HepG2 (cell line): Measurements from ENCODE around the gene RSPH10B. TPM values are rescaled to one million over a fixed set of nuclear protein-coding genes. Genes with fewer than 3 reads are reported as not detected.

Experiments
- CENPT ChIP-seq: sonication (generic); formaldehyde crosslinking; IDR thresholded peaks from 2 replicates; pipeline ENCODE4 v1.8.0; 2022; ENCODE audit warnings: low read depth, mild to moderate bottlenecking, moderate library complexity, missing genetic modification reagents
- HBP1 ChIP-seq: IDR thresholded peaks from 2 replicates; pipeline ENCODE4 v1.6.1; 2016; ENCODE audit warnings: low read depth, control low read depth
- JUNB ChIP-seq: sonication (generic); formaldehyde crosslinking; IDR thresholded peaks from 2 replicates; pipeline ENCODE4 v1.8.0; 2022; ENCODE audit warnings: missing genetic modification reagents, mild to moderate bottlenecking, borderline replicate concordance
- KLF11 ChIP-seq: IDR thresholded peaks from 2 replicates; pipeline ENCODE4 v1.6.1; 2016; ENCODE audit warnings: missing compliant biosample characterization
- LRRFIP1 ChIP-seq: sonication (generic); formaldehyde crosslinking; conservative IDR thresholded peaks from 2 replicates; pipeline ENCODE4 v1.4.0; 2020; ENCODE audit warnings: missing genetic modification reagents
- MED13 ChIP-seq: sonication (generic); formaldehyde crosslinking; IDR thresholded peaks from 2 replicates; pipeline ENCODE4 v1.5.0; 2020; ENCODE audit warnings: missing genetic modification reagents
- MTF1 ChIP-seq: sonication (generic); formaldehyde crosslinking; IDR thresholded peaks from 2 replicates; pipeline ENCODE4 v1.5.0; 2020; ENCODE audit warnings: missing genetic modification reagents
- PHB2 ChIP-seq: fragments of 450-650 bp; IDR thresholded peaks from 2 replicates; pipeline ENCODE4 v1.6.1; 2018; ENCODE audit not compliant: partially characterized antibody
- PHF8 ChIP-seq: sonication (generic); formaldehyde crosslinking; IDR thresholded peaks from 2 replicates; pipeline ENCODE4 v1.5.0; 2020; ENCODE audit warnings: missing genetic modification reagents
- REL ChIP-seq: sonication (generic); formaldehyde crosslinking; conservative IDR thresholded peaks from 2 replicates; pipeline ENCODE4 v1.8.0; 2022; ENCODE audit warnings: mild to moderate bottlenecking, missing genetic modification reagents, moderate library complexity
- RFXANK ChIP-seq: IDR thresholded peaks from 2 replicates; pipeline ENCODE4 v1.6.1; 2016
- SRSF9 ChIP-seq: fragments of 200-400 bp; formaldehyde crosslinking; IDR thresholded peaks from 2 replicates; pipeline ENCODE4 v1.6.1; 2018; ENCODE audit warnings: borderline replicate concordance, mild to moderate bottlenecking, low read depth, low read length; ENCODE audit not compliant: insufficient read depth, poor library complexity, severe bottlenecking
- TBP ChIP-seq: sonication (generic); formaldehyde crosslinking; IDR thresholded peaks from 2 replicates; pipeline ENCODE4 v1.5.0; 2020; ENCODE audit warnings: missing genetic modification reagents
- TEF ChIP-seq: sonication (generic); formaldehyde crosslinking; IDR thresholded peaks from 2 replicates; pipeline ENCODE4 v1.5.0; 2020; ENCODE audit warnings: missing genetic modification reagents
- ZC3H4 ChIP-seq: sonication (generic); formaldehyde crosslinking; IDR thresholded peaks from 2 replicates; pipeline ENCODE4 v1.4.0; 2020; ENCODE audit warnings: missing genetic modification reagents, borderline replicate concordance
- ZNF17 ChIP-seq: sonication (generic); formaldehyde crosslinking; IDR thresholded peaks from 2 replicates; pipeline ENCODE4 v1.5.0; 2020; ENCODE audit warnings: mild to moderate bottlenecking, missing genetic modification reagents
- ZNF362 ChIP-seq: sonication (generic); formaldehyde crosslinking; IDR thresholded peaks from 2 replicates; pipeline ENCODE4 v1.4.0; 2020; ENCODE audit warnings: missing genetic modification reagents, mild to moderate bottlenecking, borderline replicate concordance
- ZNF460 ChIP-seq: sonication (generic); formaldehyde crosslinking; IDR thresholded peaks from 2 replicates; pipeline ENCODE4 v1.5.1; 2020; ENCODE audit warnings: missing genetic modification reagents, mild to moderate bottlenecking, borderline replicate concordance
- ZNF484 ChIP-seq: sonication (generic); formaldehyde crosslinking; IDR thresholded peaks from 2 replicates; pipeline ENCODE4 v1.5.1; 2020; ENCODE audit warnings: mild to moderate bottlenecking, low read depth, missing genetic modification reagents, borderline replicate concordance
- ZNF713 ChIP-seq: sonication (generic); formaldehyde crosslinking; IDR thresholded peaks from 2 replicates; pipeline ENCODE4 v1.4.0; 2020; ENCODE audit warnings: mild to moderate bottlenecking, missing genetic modification reagents
- ZSCAN29 ChIP-seq: sonication (generic); formaldehyde crosslinking; conservative IDR thresholded peaks from 2 replicates; pipeline ENCODE4 v1.4.0; 2020; ENCODE audit warnings: mild to moderate bottlenecking, missing genetic modification reagents
- polyA plus RNA-seq, 8 experiments: library from polyadenylated mRNA; depleted of rRNA in 3 of 8; stranded (reverse) in 7 of 8; unstranded in 1 of 8; fragments of >200 nt; fragmentation: Illumina TruSeq in 4 of 8; extraction: Trizol in 4 of 8; gene quantifications; 2 replicates each; pipeline versions ENCODE4 v1.2.1 to v1.2.3, GENCODE V29; 2011 to 2016; ENCODE audit warnings: low read depth in 4 of 8, missing spikeins in 1 of 8, mixed read lengths in 1 of 8; ENCODE audit not compliant: insufficient read depth in 1 of 8
- total RNA-seq, 5 experiments: library from RNA; depleted of rRNA; stranded (reverse); fragments of >200 nt; fragmentation: Illumina TruSeq; extraction: Trizol; gene quantifications; 2 replicates each; pipeline ENCODE4 v1.2.3, GENCODE V29; 2016; ENCODE audit warnings: low read depth in 1 of 5

The RSPH10B gene
- total and polyA plus RNA-seq, 2 of the 13 experiments (the other 11 are each of a cell fraction or from before 2014, with no cell fraction given) = not detected

- TF ChIP-seq ZNF17 (CRISPR knock-in tag) = peak; percentile 72; the same call in 1 of the 2 replicates
- TF ChIP-seq TEF (CRISPR knock-in tag) = peak; percentile 84
- TF ChIP-seq KLF11 = peak; percentile 98
- peak; percentile 98 for TF ChIP-seq PHF8 (CRISPR knock-in tag)
- peak; percentile 26; the same call in 1 of the 2 replicates for TF ChIP-seq ZNF362 (CRISPR knock-in tag)
- TF ChIP-seq ZSCAN29 = peak; percentile 68
- peak; percentile 97 for TF ChIP-seq MTF1 (CRISPR knock-in tag)
- no peak for TF ChIP-seq PHB2
- peak; percentile 78; the same call in 1 of the 2 replicates for TF ChIP-seq ZNF460
- peak; percentile 90; the same call in 1 of the 2 replicates for TF ChIP-seq HBP1 (CRISPR knock-in tag)
- TF ChIP-seq ZNF484 (CRISPR knock-in tag) = peak; percentile 93; the same call in 1 of the 2 replicates
- peak; percentile 89; the same call in 1 of the 2 replicates for TF ChIP-seq JUNB (CRISPR knock-in tag)
- TF ChIP-seq ZNF713 = peak; percentile 98; the same call in 1 of the 2 replicates
- TF ChIP-seq TBP (CRISPR knock-in tag) = 0 out of 2 replicates have a peak, but pooled peaks have one; percentile 77
- TF ChIP-seq LRRFIP1 = peak; percentile 93
- peak; percentile 96 for TF ChIP-seq RFXANK (CRISPR knock-in tag)
- TF ChIP-seq SRSF9 = no peak
- TF ChIP-seq REL (CRISPR knock-in tag) = peak; percentile 99
- TF ChIP-seq CENPT (CRISPR knock-in tag) = peak; percentile 99
- TF ChIP-seq ZC3H4 = no peak; the same call in 1 of the 2 replicates
- peak; percentile 93 for TF ChIP-seq MED13
These were observed 38.5 kb upstream of the RSPH10B start, which contains the start of the genes AIMP2 and PMS2 (continued) for GRCh38 chr7:6008668-6009611.
